CD4-positive, CD25-positive, alpha-beta regulatory T cell (primary cell): Measurements from ENCODE around the gene ADORA2B. TPM values are rescaled to one million over a fixed set of nuclear protein-coding genes. Genes with fewer than 3 reads are reported as not detected.

Experiments
- ATAC-seq, 2 donors: fragments of 150-1000 bp; cut with Tn5 transposase; one replicate each; pipeline ENCODE4 v1.10.0; 2021; ENCODE audit warnings: low read depth in 2 of 2, moderate number of reproducible peaks in 2 of 2, moderate library complexity in 1 of 2
- DNase-seq, 3 donors: peaks; one replicate each; pipeline versions ENCODE4 v3.0.0 to v3.0.0-alpha.2; 2012 to 2022; ENCODE audit warnings: mixed read lengths in 1 of 3
- H3K27ac ChIP-seq: one replicate; pipeline ENCODE4 v1.7.0; 2013; ENCODE audit warnings: mild to moderate bottlenecking, low read length; ENCODE audit not compliant: insufficient read depth, poor library complexity, severe bottlenecking
- H3K27me3 ChIP-seq: one replicate; pipeline ENCODE4 v1.7.0; 2013; ENCODE audit warnings: low read length; ENCODE audit not compliant: control insufficient read depth, insufficient read depth
- H3K36me3 ChIP-seq: one replicate; pipeline ENCODE4 v1.7.0; 2013; ENCODE audit warnings: mild to moderate bottlenecking, low read length, moderate library complexity; ENCODE audit not compliant: control insufficient read depth, insufficient read depth
- H3K4me1 ChIP-seq: 2 replicates; pipeline ENCODE4 v1.7.0; 2013; ENCODE audit warnings: mild to moderate bottlenecking, low read length; ENCODE audit not compliant: insufficient read depth, control insufficient read depth, poor library complexity, severe bottlenecking
- H3K4me3 ChIP-seq: one replicate; pipeline ENCODE4 v1.7.0; 2013; ENCODE audit warnings: low read depth, mild to moderate bottlenecking, low read length, moderate library complexity
- H3K9me3 ChIP-seq, 2 experiments: 1 replicate in 1 of 2; 2 replicates in 1 of 2; pipeline ENCODE4 v1.7.0; 2013; ENCODE audit warnings: low read length in 2 of 2, mild to moderate bottlenecking in 1 of 2, moderate library complexity in 1 of 2; ENCODE audit not compliant: control insufficient read depth in 2 of 2
- H3K27ac Mint-ChIP-seq, 3 donors: one replicate each; pipeline ENCODE4 v1.8.0; 2020 to 2022; ENCODE audit warnings: mild to moderate bottlenecking in 3 of 3, mixed read lengths in 3 of 3, moderate library complexity in 2 of 3
- H3K27me3 Mint-ChIP-seq: one replicate; pipeline ENCODE4 v1.8.0; 2022; ENCODE audit warnings: mild to moderate bottlenecking, mixed read lengths
- H3K36me3 Mint-ChIP-seq: one replicate; pipeline ENCODE4 v1.8.0; 2020; ENCODE audit warnings: mixed read lengths
- H3K4me1 Mint-ChIP-seq, 4 donors: one replicate each; pipeline ENCODE4 v1.8.0; 2020 to 2022; ENCODE audit warnings: mixed read lengths in 4 of 4, mild to moderate bottlenecking in 1 of 4
- H3K4me3 Mint-ChIP-seq, 4 donors: one replicate each; pipeline ENCODE4 v1.8.0; 2020 to 2022; ENCODE audit warnings: mild to moderate bottlenecking in 4 of 4, mixed read lengths in 4 of 4, moderate library complexity in 3 of 4
- H3K9me3 Mint-ChIP-seq, 7 donors: one replicate each; pipeline ENCODE4 v1.8.0; 2020 to 2022; ENCODE audit warnings: mixed read lengths in 7 of 7, mild to moderate bottlenecking in 3 of 7, moderate library complexity in 2 of 7
- polyA plus RNA-seq, 4 donors: library from polyadenylated mRNA; unstranded; fragments of 300-500 nt; fragmentation: Illumina TruSeq; gene quantifications; one replicate each; pipeline ENCODE4 v1.2.3, GENCODE V29; 2021
- total RNA-seq: library from RNA; stranded (reverse); gene quantifications from one replicate; pipeline ENCODE4 v1.2.3, GENCODE V29; 2022

ADORA2B gene
- total and polyA plus RNA-seq, 5 donors from 2014 or later = 0.18 to 0.99 (median 0.39) TPM; not detected in 2

- Mint-ChIP-seq H3K4me1 (no peaks in the 10 kb centered on the region), H3K36me3 (no peaks in the 10 kb centered on the region), H3K4me3 (no peak overlapping the region), H3K27ac (no peak overlapping the region), H3K27me3 (peaks cover 16% of the 10 kb centered on the region), H3K9me3 (peaks cover 0 to 6% (median 0%) of the 10 kb centered on the region in 7 donors)
- Histone ChIP-seq H3K36me3 (no peaks in the 10 kb centered on the region), H3K27ac (no peak overlapping the region), H3K9me3 (peaks cover 0 to 6% of the 10 kb centered on the region in 2 experiments), H3K27me3 (peaks cover 5% of the 10 kb centered on the region), H3K4me3 (no peak overlapping the region), H3K4me1 (no peaks in the 10 kb centered on the region)
- ATAC-seq = no peak
- no peak for DNase-seq
These were observed 27.9 kb upstream of the ADORA2B start for GRCh38 chr17:15917021-15917437.

GRCh38 chr17:15917438-15918027, 27.4 kb upstream of the ADORA2B start:
- Histone ChIP-seq H3K27me3 (peaks cover 5% of the 10 kb centered on the region), H3K36me3 (no peaks in the 10 kb centered on the region), H3K9me3 (peaks cover 0 to 6% of the 10 kb centered on the region in 2 experiments), H3K4me1 (no peaks in the 10 kb centered on the region), H3K4me3 (no peak overlapping the region), H3K27ac (no peak overlapping the region)
- ATAC-seq = no peak
- Mint-ChIP-seq H3K27me3 (peaks cover 19% of the 10 kb centered on the region), H3K4me3 (no peak overlapping the region), H3K36me3 (no peaks in the 10 kb centered on the region), H3K27ac (no peak overlapping the region), H3K9me3 (peaks cover 0 to 6% (median 0%) of the 10 kb centered on the region in 7 donors), H3K4me1 (no peaks in the 10 kb centered on the region)
- DNase-seq = no peak

- Mint-ChIP-seq H3K4me3 (no peak overlapping the region), H3K27me3 (peaks cover 21% of the 10 kb centered on the region), H3K36me3 (no peaks in the 10 kb centered on the region), H3K4me1 (no peaks in the 10 kb centered on the region), H3K9me3 (peaks cover 0 to 6% (median 0%) of the 10 kb centered on the region in 7 donors), H3K27ac (no peak overlapping the region)
- ATAC-seq (no peak), DNase-seq (no peak)
- H3K27ac ChIP-seq = no peak overlapping the region
- no peaks in the 10 kb centered on the region for H3K4me1 ChIP-seq
- H3K4me3 ChIP-seq = no peak overlapping the region
- H3K9me3 ChIP-seq = peaks cover 0 to 6% of the 10 kb centered on the region in 2 experiments
- peaks cover 5% of the 10 kb centered on the region for H3K27me3 ChIP-seq
- no peaks in the 10 kb centered on the region for H3K36me3 ChIP-seq
These were observed 26.7 kb upstream of the ADORA2B start for GRCh38 chr17:15918261-15918660.

GRCh38 chr17:15918661-15919259, 26.2 kb upstream of the ADORA2B start:
- H3K27me3 Mint-ChIP-seq = peaks cover 20% of the 10 kb centered on the region
- no peaks in the 10 kb centered on the region for H3K36me3 Mint-ChIP-seq
- H3K4me3 ChIP-seq = no peak overlapping the region

GRCh38 chr17:15919466-15919865, 25.5 kb upstream of the ADORA2B start:
- Histone ChIP-seq H3K4me3 (no peak overlapping the region), H3K9me3 (peaks cover 0 to 6% of the 10 kb centered on the region in 2 experiments), H3K27ac (no peak overlapping the region), H3K27me3 (peaks cover 5% of the 10 kb centered on the region), H3K4me1 (no peaks in the 10 kb centered on the region), H3K36me3 (no peaks in the 10 kb centered on the region)
- no peaks in the 10 kb centered on the region for H3K36me3 Mint-ChIP-seq
- peaks cover 20% of the 10 kb centered on the region for H3K27me3 Mint-ChIP-seq
- no peak overlapping the region for H3K4me3 Mint-ChIP-seq
- H3K27ac Mint-ChIP-seq = no peak overlapping the region
- H3K4me1 Mint-ChIP-seq = no peaks in the 10 kb centered on the region
- DNase-seq (no peak), ATAC-seq (no peak)
- peaks cover 0 to 6% (median 0%) of the 10 kb centered on the region in 7 donors for H3K9me3 Mint-ChIP-seq

More at GRCh38 chr17:15918661-15919259, 26.2 kb upstream of the ADORA2B start:
- no peak for DNase-seq
- Histone ChIP-seq H3K36me3 (no peaks in the 10 kb centered on the region), H3K27ac (no peak overlapping the region), H3K27me3 (peaks cover 5% of the 10 kb centered on the region), H3K4me1 (no peaks in the 10 kb centered on the region), H3K9me3 (peaks cover 0 to 6% of the 10 kb centered on the region in 2 experiments)
- Mint-ChIP-seq H3K4me1 (no peaks in the 10 kb centered on the region), H3K9me3 (peaks cover 0 to 6% (median 0%) of the 10 kb centered on the region in 7 donors), H3K27ac (no peak overlapping the region), H3K4me3 (no peak overlapping the region)
- no peak for ATAC-seq

- Histone ChIP-seq H3K4me1 (no peaks in the 10 kb centered on the region), H3K27ac (no peak overlapping the region), H3K36me3 (no peaks in the 10 kb centered on the region), H3K27me3 (peaks cover 5% of the 10 kb centered on the region), H3K4me3 (no peak overlapping the region), H3K9me3 (peaks cover 0 to 6% of the 10 kb centered on the region in 2 experiments)
- Mint-ChIP-seq H3K27ac (no peak overlapping the region), H3K4me1 (no peaks in the 10 kb centered on the region), H3K36me3 (no peaks in the 10 kb centered on the region), H3K9me3 (peaks cover 0 to 6% (median 0%) of the 10 kb centered on the region in 7 donors), H3K27me3 (peaks cover 20% of the 10 kb centered on the region), H3K4me3 (no peak overlapping the region)
- no peak for DNase-seq
- ATAC-seq = no peak
These were observed 24.1 kb upstream of the ADORA2B start for GRCh38 chr17:15920758-15921239.

- Histone ChIP-seq H3K27ac (no peak overlapping the region), H3K9me3 (peaks cover 0 to 6% of the 10 kb centered on the region in 2 experiments), H3K27me3 (peaks cover 5% of the 10 kb centered on the region), H3K36me3 (no peaks in the 10 kb centered on the region), H3K4me3 (no peak overlapping the region), H3K4me1 (no peaks in the 10 kb centered on the region)
- ATAC-seq (no peak), DNase-seq (no peak)
- Mint-ChIP-seq H3K4me3 (no peak overlapping the region), H3K27me3 (peaks cover 24% of the 10 kb centered on the region), H3K4me1 (no peaks in the 10 kb centered on the region), H3K27ac (no peak overlapping the region), H3K9me3 (peaks cover 0 to 6% (median 0%) of the 10 kb centered on the region in 7 donors), H3K36me3 (no peaks in the 10 kb centered on the region)
These were observed 23.3 kb upstream of the ADORA2B start for GRCh38 chr17:15921640-15922039.
